ENCODE measurements around the gene HEATR9. TPM values are rescaled to one million over a fixed set of nuclear protein-coding genes. Genes with fewer than 3 reads are reported as not detected.

HEATR9 gene
- total RNA-seq, 4 donors from 2014 or later, result not detected

DNA sequence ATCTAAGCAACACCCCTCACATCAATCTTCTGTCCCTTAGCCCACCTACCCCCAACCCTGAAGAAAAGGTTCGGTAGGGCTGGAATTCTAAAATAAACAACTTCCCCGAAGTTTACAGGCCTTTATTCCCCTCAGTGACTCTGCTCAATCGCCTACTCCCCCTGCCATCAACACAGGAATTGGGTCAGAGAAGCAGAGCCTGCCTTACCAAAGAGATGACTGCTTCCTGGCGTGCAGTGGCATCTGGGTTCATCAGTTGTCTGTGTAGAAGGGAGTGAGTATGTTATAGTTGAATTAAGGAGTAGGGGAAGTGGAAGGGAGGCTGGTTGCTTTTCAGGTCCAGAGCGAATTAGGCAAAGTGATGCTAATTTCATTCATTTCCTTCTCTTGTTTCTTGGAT, 12.7 kb downstream of the HEATR9 start:
- Histone ChIP-seq H3K36me3 (no peaks in the 10 kb centered on the region), H3K27me3 (no peaks in the 10 kb centered on the region), H3K4me1 (no peaks in the 10 kb centered on the region), H3K9me3 (no peaks in the 10 kb centered on the region), H3K4me3 (no peak overlapping the region), H3K27ac (no peak overlapping the region)
- no peak for ATAC-seq
- intact Hi-C loops (cut with DNase I; ENCODE audit: low total_unique reads), result no loop called here
- DNase-seq, result no peak
- in situ Hi-C loops (cut with MboI; ENCODE audit: low sequenced_read_pairs in 4 of 4), result loop anchor here in 1 of 4 donors (25.0 kb wide), 1 partner anchor 106 kb away; no protein-coding TSS in a partner anchor
- TF ChIP-seq, protein P1, sequence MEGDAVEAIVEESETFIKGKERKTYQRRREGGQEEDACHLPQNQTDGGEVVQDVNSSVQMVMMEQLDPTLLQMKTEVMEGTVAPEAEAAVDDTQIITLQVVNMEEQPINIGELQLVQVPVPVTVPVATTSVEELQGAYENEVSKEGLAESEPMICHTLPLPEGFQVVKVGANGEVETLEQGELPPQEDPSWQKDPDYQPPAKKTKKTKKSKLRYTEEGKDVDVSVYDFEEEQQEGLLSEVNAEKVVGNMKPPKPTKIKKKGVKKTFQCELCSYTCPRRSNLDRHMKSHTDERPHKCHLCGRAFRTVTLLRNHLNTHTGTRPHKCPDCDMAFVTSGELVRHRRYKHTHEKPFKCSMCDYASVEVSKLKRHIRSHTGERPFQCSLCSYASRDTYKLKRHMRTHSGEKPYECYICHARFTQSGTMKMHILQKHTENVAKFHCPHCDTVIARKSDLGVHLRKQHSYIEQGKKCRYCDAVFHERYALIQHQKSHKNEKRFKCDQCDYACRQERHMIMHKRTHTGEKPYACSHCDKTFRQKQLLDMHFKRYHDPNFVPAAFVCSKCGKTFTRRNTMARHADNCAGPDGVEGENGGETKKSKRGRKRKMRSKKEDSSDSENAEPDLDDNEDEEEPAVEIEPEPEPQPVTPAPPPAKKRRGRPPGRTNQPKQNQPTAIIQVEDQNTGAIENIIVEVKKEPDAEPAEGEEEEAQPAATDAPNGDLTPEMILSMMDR (IDR thresholded peaks at IDR 0.05 in 4 of 5, conservative IDR thresholded peaks at IDR 0.05 in 1 of 5), result no peak
- TF ChIP-seq POLR2A (IDR thresholded peaks at IDR 0.05), result no peak

- no peak overlapping the region for H3K27ac ChIP-seq
- no peaks in the 10 kb centered on the region for H3K9me3 ChIP-seq
- intact Hi-C loops (cut with DNase I; ENCODE audit: low total_unique reads) (no loop called here), in situ Hi-C loops (cut with MboI; ENCODE audit: low sequenced_read_pairs in 4 of 4) (loop anchor here in 1 of 4 donors (25.0 kb wide), 1 partner anchor 113 kb away; no protein-coding TSS in a partner anchor)
- no peak overlapping the region for H3K4me3 ChIP-seq
- no peak for ATAC-seq
- TF ChIP-seq, protein P1 (IDR thresholded peaks at IDR 0.05 in 4 of 5, conservative IDR thresholded peaks at IDR 0.05 in 1 of 5), result peak; percentile 24 to 60 (median 44)
- TF ChIP-seq POLR2A (IDR thresholded peaks at IDR 0.05), result no peak
- no peak for DNase-seq
- no peaks in the 10 kb centered on the region for H3K27me3 ChIP-seq
- H3K4me1 ChIP-seq, result no peaks in the 10 kb centered on the region
- H3K36me3 ChIP-seq, result peaks cover 3 to 37% of the 10 kb centered on the region in 2 donors
Measured at GRCh38 chr17:35849469-35850348, 19.0 kb downstream of the HEATR9 start.

- no peak overlapping the region for H3K27ac ChIP-seq
- H3K4me3 ChIP-seq, result no peak overlapping the region
- no peaks in the 10 kb centered on the region for H3K9me3 ChIP-seq
- DNase-seq (no peak), ATAC-seq (no peak)
- TF ChIP-seq POLR2A (IDR thresholded peaks at IDR 0.05), result no peak
- TF ChIP-seq, protein P1 (IDR thresholded peaks at IDR 0.05 in 4 of 5, conservative IDR thresholded peaks at IDR 0.05 in 1 of 5), result no peak
- intact Hi-C loops (cut with DNase I; ENCODE audit: low total_unique reads) (no loop called here), in situ Hi-C loops (cut with MboI; ENCODE audit: low sequenced_read_pairs in 4 of 4) (no loop called here)
- H3K36me3 ChIP-seq, result peaks cover 3 to 56% of the 10 kb centered on the region in 2 donors
- no peaks in the 10 kb centered on the region for H3K27me3 ChIP-seq
- no peaks in the 10 kb centered on the region for H3K4me1 ChIP-seq
Measured at GRCh38 chr17:35847633-35848373, 20.9 kb downstream of the HEATR9 start.

DNA sequence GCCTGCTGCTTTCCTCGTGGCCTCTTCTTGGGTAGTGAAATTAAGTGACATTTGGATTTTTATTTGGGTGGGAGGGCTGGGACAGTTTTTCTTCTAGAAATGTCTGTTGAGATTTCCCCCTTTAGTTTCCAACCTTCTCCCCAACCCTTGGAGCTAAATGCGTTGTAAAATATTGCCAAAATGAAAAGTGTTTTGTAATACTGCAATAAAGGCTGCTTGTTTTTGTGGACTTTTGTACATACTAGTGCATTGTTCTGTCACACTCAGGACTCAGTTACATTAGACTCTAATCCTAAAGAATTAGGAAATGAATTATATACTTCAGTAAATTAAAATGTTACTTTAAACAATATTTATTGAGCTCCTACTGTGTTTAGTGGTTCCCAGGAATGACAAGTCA, 21.7 kb downstream of the HEATR9 start:
- in situ Hi-C loops (cut with MboI; ENCODE audit: low sequenced_read_pairs in 4 of 4), result no loop called here
- Histone ChIP-seq H3K36me3 (peaks cover 3 to 64% of the 10 kb centered on the region in 2 donors), H3K27ac (no peak overlapping the region), H3K27me3 (no peaks in the 10 kb centered on the region), H3K9me3 (no peaks in the 10 kb centered on the region), H3K4me1 (no peaks in the 10 kb centered on the region), H3K4me3 (no peak overlapping the region)
- no peak for DNase-seq
- intact Hi-C loops (cut with DNase I; ENCODE audit: low total_unique reads), result no loop called here
- no peak for TF ChIP-seq POLR2A (IDR thresholded peaks at IDR 0.05)
- TF ChIP-seq, protein P1 (IDR thresholded peaks at IDR 0.05 in 4 of 5, conservative IDR thresholded peaks at IDR 0.05 in 1 of 5), result no peak
- ATAC-seq, result no peak

Measured in gastrocnemius medialis (tissue), 4 donors.